Neural cell (in vitro differentiated cells): ENCODE data around the gene SPSB4. TPM values are rescaled to one million over a fixed set of nuclear protein-coding genes. Genes with fewer than 3 reads are reported as not detected.
A peak's percentile ranks its signal among the peaks of the same experiment; 100 is the strongest.

Experiments used
- H2AFZ ChIP-seq: fragments of 200-600, 300-800 bp; sonication (generic), shearing (Covaris generic); 2 replicates; pipeline ENCODE4 v1.6.0; 2014; ENCODE audit warnings: low read depth, mild to moderate bottlenecking, antibody characterized with exemption, low read length, moderate library complexity
- H3F3A ChIP-seq: fragments of 200-600 bp; shearing (Covaris generic); 2 replicates; pipeline ENCODE4 v1.6.1; 2016; ENCODE audit warnings: mild to moderate bottlenecking, moderate library complexity, mixed read lengths, antibody characterized with exemption, low read length; ENCODE audit not compliant: insufficient read depth, poor library complexity, severe bottlenecking
- H3K27ac ChIP-seq: fragments of 200-600, 300-800 bp; sonication (generic), shearing (Covaris generic); 2 replicates; pipeline ENCODE4 v1.5.1; 2014; ENCODE audit warnings: mild to moderate bottlenecking, low read length, moderate library complexity
- H3K27me3 ChIP-seq: fragments of 300-800, 200-600 bp; sonication (generic), shearing (Covaris generic); 2 replicates; pipeline ENCODE4 v1.6.0; 2014; ENCODE audit warnings: mild to moderate bottlenecking, low read depth, low read length, moderate library complexity; ENCODE audit not compliant: insufficient read depth
- H3K36me3 ChIP-seq: fragments of 300-800, 200-600 bp; sonication (generic), shearing (Covaris generic); 2 replicates; pipeline ENCODE4 v1.5.1; 2014; ENCODE audit warnings: mild to moderate bottlenecking, antibody characterized with exemption, low read length, moderate library complexity; ENCODE audit not compliant: insufficient read depth
- H3K4me2 ChIP-seq: fragments of 300-800, 200-600 bp; sonication (generic), shearing (Covaris generic); 2 replicates; pipeline ENCODE4 v1.6.0; 2014; ENCODE audit warnings: mild to moderate bottlenecking, low read length
- H3K4me3 ChIP-seq: fragments of 300-800, 200-600 bp; sonication (generic), shearing (Covaris generic); 2 replicates; pipeline ENCODE4 v1.5.1; 2014; ENCODE audit warnings: mild to moderate bottlenecking, low read length, moderate library complexity
- H3K79me2 ChIP-seq: fragments of 200-600 bp; shearing (Covaris generic); replicated peaks from 2 replicates; pipeline ENCODE4 v1.6.0; 2014; ENCODE audit warnings: mild to moderate bottlenecking, low read length, moderate library complexity; ENCODE audit not compliant: insufficient read depth
- H3K9ac ChIP-seq: fragments of 300-800, 200-600 bp; sonication (generic), shearing (Covaris generic); 2 replicates; pipeline ENCODE4 v1.6.1; 2016; ENCODE audit warnings: mild to moderate bottlenecking, low read length, mixed read lengths
- H3K9me2 ChIP-seq: fragments of 200-600 bp; shearing (Covaris generic); 2 replicates; pipeline ENCODE4 v1.6.1; 2016; ENCODE audit warnings: mild to moderate bottlenecking, low read length, mixed read lengths; ENCODE audit not compliant: insufficient read depth
- H3K9me3 ChIP-seq: fragments of 200-600, 300-800 bp; sonication (generic), shearing (Covaris generic); 2 replicates; pipeline ENCODE4 v1.6.1; 2016; ENCODE audit warnings: mild to moderate bottlenecking, mixed run types, low read length, moderate library complexity, mixed read lengths
- H4K20me1 ChIP-seq: fragments of 200-600 bp; shearing (Covaris generic); 2 replicates; pipeline ENCODE4 v1.6.1; 2016; ENCODE audit warnings: mild to moderate bottlenecking, mixed run types; ENCODE audit not compliant: insufficient read depth
- EP300 ChIP-seq: fragments of 450-650 bp; conservative IDR thresholded peaks from 2 replicates; pipeline ENCODE4 v1.6.1; 2014; ENCODE audit warnings: antibody characterized with exemption, mild to moderate bottlenecking, moderate library complexity; ENCODE audit not compliant: poor library complexity, severe bottlenecking
- EZH2 ChIP-seq: fragments of 200-600, 300-800 bp; shearing (Covaris generic), sonication (generic); IDR thresholded peaks from 2 replicates; pipeline ENCODE4 v1.6.1; 2014; ENCODE audit warnings: antibody characterized with exemption, low read length, borderline replicate concordance, mild to moderate bottlenecking; ENCODE audit not compliant: insufficient read depth, poor library complexity, severe bottlenecking
- MXI1 ChIP-seq: fragments of 450-650 bp; conservative IDR thresholded peaks from 2 replicates; pipeline ENCODE4 v1.6.1; 2014; ENCODE audit warnings: antibody characterized with exemption, mild to moderate bottlenecking; ENCODE audit not compliant: poor library complexity, severe bottlenecking
- POLR2AphosphoS5 ChIP-seq: IDR thresholded peaks from 2 replicates; pipeline ENCODE4 v1.6.1; 2012
- RAD21 ChIP-seq: fragments of 450-650 bp; conservative IDR thresholded peaks from 2 replicates; pipeline ENCODE4 v1.6.1; 2014; ENCODE audit warnings: antibody characterized with exemption, mild to moderate bottlenecking, moderate library complexity
- SMC3 ChIP-seq: fragments of 450-650 bp; conservative IDR thresholded peaks from 2 replicates; pipeline ENCODE4 v1.6.1; 2014; ENCODE audit warnings: antibody characterized with exemption, mild to moderate bottlenecking, moderate library complexity; ENCODE audit not compliant: poor library complexity
- TAF1 ChIP-seq: IDR thresholded peaks from 2 replicates; pipeline ENCODE4 v1.6.1; 2012; ENCODE audit warnings: low read depth
- polyA plus RNA-seq: library from polyadenylated mRNA; depleted of rRNA; stranded (reverse); fragments of >200 nt; gene quantifications from 2 replicates; pipeline ENCODE4 v1.2.3, GENCODE V29; 2014
- TF ChIP-seq, protein P1 (sequence below): IDR thresholded peaks from 2 replicates; pipeline ENCODE4 v1.6.1; 2012; ENCODE audit warnings: borderline replicate concordance
- TF ChIP-seq, protein P2 (sequence below): fragments of 450-650 bp; IDR thresholded peaks from 2 replicates; pipeline ENCODE4 v1.5.1; 2014; ENCODE audit warnings: antibody characterized with exemption, mild to moderate bottlenecking, moderate library complexity; ENCODE audit not compliant: poor library complexity, severe bottlenecking

The SPSB4 gene
- polyA plus RNA-seq, 1 donor from 2014 or later = 6.1 TPM

DNA sequence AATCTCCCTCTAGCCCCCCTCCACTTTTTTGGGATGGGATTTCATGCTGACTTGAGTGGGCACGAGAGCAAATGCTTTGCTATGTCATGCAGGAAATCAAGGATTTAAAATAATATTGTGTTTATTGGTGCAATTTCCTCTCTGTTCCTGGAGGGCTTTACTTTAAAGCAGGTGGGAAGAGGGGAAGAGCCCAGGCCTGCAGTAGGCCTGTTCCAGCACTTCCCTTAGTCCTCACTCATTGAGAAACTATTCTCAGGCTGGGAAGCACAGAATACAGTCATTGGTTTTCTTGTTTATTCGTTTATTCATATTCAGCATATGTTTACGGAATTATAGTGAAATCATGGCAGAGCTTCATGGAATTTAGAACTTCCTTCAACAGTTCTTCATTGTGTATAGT is 41.7 kb upstream of the SPSB4 start:
- TF ChIP-seq SMC3 (no peak), RAD21 (no peak), POLR2AphosphoS5 (no peak), MXI1 (no peak), EP300 (no peak), TAF1 (no peak), EZH2 (no peak)
- TF ChIP-seq, protein P1, sequence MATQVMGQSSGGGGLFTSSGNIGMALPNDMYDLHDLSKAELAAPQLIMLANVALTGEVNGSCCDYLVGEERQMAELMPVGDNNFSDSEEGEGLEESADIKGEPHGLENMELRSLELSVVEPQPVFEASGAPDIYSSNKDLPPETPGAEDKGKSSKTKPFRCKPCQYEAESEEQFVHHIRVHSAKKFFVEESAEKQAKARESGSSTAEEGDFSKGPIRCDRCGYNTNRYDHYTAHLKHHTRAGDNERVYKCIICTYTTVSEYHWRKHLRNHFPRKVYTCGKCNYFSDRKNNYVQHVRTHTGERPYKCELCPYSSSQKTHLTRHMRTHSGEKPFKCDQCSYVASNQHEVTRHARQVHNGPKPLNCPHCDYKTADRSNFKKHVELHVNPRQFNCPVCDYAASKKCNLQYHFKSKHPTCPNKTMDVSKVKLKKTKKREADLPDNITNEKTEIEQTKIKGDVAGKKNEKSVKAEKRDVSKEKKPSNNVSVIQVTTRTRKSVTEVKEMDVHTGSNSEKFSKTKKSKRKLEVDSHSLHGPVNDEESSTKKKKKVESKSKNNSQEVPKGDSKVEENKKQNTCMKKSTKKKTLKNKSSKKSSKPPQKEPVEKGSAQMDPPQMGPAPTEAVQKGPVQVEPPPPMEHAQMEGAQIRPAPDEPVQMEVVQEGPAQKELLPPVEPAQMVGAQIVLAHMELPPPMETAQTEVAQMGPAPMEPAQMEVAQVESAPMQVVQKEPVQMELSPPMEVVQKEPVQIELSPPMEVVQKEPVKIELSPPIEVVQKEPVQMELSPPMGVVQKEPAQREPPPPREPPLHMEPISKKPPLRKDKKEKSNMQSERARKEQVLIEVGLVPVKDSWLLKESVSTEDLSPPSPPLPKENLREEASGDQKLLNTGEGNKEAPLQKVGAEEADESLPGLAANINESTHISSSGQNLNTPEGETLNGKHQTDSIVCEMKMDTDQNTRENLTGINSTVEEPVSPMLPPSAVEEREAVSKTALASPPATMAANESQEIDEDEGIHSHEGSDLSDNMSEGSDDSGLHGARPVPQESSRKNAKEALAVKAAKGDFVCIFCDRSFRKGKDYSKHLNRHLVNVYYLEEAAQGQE = no peak
- TF ChIP-seq, protein P2, sequence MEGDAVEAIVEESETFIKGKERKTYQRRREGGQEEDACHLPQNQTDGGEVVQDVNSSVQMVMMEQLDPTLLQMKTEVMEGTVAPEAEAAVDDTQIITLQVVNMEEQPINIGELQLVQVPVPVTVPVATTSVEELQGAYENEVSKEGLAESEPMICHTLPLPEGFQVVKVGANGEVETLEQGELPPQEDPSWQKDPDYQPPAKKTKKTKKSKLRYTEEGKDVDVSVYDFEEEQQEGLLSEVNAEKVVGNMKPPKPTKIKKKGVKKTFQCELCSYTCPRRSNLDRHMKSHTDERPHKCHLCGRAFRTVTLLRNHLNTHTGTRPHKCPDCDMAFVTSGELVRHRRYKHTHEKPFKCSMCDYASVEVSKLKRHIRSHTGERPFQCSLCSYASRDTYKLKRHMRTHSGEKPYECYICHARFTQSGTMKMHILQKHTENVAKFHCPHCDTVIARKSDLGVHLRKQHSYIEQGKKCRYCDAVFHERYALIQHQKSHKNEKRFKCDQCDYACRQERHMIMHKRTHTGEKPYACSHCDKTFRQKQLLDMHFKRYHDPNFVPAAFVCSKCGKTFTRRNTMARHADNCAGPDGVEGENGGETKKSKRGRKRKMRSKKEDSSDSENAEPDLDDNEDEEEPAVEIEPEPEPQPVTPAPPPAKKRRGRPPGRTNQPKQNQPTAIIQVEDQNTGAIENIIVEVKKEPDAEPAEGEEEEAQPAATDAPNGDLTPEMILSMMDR = no peak
- H3K36me3 ChIP-seq = no peaks in the 10 kb centered on the region
- no peaks in the 10 kb centered on the region for H4K20me1 ChIP-seq
- H3F3A ChIP-seq = no peaks in the 10 kb centered on the region
- no peak overlapping the region for H3K9ac ChIP-seq
- no peaks in the 10 kb centered on the region for H3K79me2 ChIP-seq
- H3K4me3 ChIP-seq = no peak overlapping the region
- H2AFZ ChIP-seq = no peak overlapping the region
- no peak overlapping the region for H3K27ac ChIP-seq
- no peaks in the 10 kb centered on the region for H3K9me2 ChIP-seq
- H3K27me3 ChIP-seq = no peaks in the 10 kb centered on the region
- no peaks in the 10 kb centered on the region for H3K9me3 ChIP-seq
- no peak overlapping the region for H3K4me2 ChIP-seq

DNA sequence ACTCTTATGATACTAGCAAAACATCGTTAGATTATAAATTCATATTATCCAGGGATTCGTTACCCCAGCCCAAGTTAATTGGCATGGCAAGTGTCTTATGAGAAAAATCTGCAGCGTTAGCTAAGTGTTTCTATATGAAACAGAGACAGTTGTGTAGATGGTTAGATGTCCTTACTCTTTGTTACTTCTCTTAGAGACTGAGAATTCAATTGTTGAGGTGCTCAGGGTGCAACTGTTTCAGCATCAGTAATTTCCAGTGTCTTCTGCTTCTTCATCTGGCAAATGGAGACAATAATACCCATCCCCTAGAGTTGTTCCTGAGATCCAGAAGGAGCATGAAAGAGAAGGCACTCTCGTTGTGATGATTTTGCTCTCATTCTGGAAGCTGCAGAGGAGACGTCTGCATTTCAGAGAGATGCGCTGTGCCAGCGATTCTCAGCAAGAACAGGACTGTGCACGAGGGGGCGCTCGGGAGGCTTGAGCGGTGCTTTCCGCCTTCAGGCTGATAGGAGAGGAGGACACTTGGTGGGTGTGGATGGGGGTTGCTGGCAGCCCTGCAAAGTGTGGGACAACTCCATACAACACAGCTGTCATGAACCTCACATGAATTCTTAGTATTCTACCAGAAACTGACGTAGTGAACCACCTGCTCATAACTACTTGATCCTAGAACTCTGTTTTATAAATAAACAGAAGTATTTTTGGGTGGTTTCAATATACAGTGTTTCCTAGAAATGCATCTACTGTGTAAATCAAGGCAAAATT is 39.7 kb upstream of the SPSB4 start:
- H2AFZ ChIP-seq = no peak overlapping the region
- no peaks in the 10 kb centered on the region for H3F3A ChIP-seq
- H3K9me3 ChIP-seq = no peaks in the 10 kb centered on the region
- H3K4me3 ChIP-seq = no peak overlapping the region
- H3K9me2 ChIP-seq = no peaks in the 10 kb centered on the region
- H3K9ac ChIP-seq = no peak overlapping the region
- no peaks in the 10 kb centered on the region for H3K79me2 ChIP-seq
- H3K4me2 ChIP-seq = no peak overlapping the region
- TF ChIP-seq RAD21 (peak; percentile 77), TAF1 (no peak), MXI1 (no peak), EZH2 (no peak), SMC3 (peak; percentile 87), POLR2AphosphoS5 (no peak), EP300 (no peak)
- TF ChIP-seq, protein P2 = peak; percentile 83
- TF ChIP-seq, protein P1 = no peak
- H3K27me3 ChIP-seq = no peaks in the 10 kb centered on the region
- H4K20me1 ChIP-seq = no peaks in the 10 kb centered on the region
- H3K27ac ChIP-seq = no peak overlapping the region
- H3K36me3 ChIP-seq = no peaks in the 10 kb centered on the region
